NCI-H1092 treated with DMSO at 0.1 percent for 48 hours (cell line): Measurements from ENCODE around the gene IFT20.
"Not testable (repeated sequence)": the region's sequence is repeated elsewhere in the genome, so short reads cannot be mapped to it uniquely, and the experiment has no call there.

Experiments used
- DNase-seq: peaks from one replicate; lab custom pipeline; 2025; lab: John Stamatoyannopoulos, UW

IFT20 gene

GRCh38 chr17:28315846-28316705 is 19.2 kb downstream of the IFT20 start:
- DNase-seq: no peak

- no peak for DNase-seq
Measured at GRCh38 chr17:28313841-28314240, 21.4 kb downstream of the IFT20 start.

- no peak for DNase-seq
Measured at GRCh38 chr17:28306954-28307401, 28.3 kb downstream of the IFT20 start.

- DNase-seq: no peak
Measured at GRCh38 chr17:28298449-28298848, 36.8 kb downstream of the IFT20 start.

- no peak for DNase-seq
Measured at GRCh38 chr17:28295677-28296578, 39.3 kb downstream of the IFT20 start.

GRCh38 chr17:28293994-28294393 is 41.3 kb downstream of the IFT20 start:
- DNase-seq: no peak

GRCh38 chr17:28292878-28293277 is 42.4 kb downstream of the IFT20 start:
- DNase-seq: not testable (repeated sequence)

- DNase-seq: no peak
Measured at GRCh38 chr17:28291780-28292330, 43.4 kb downstream of the IFT20 start.

- DNase-seq: no peak
Measured at GRCh38 chr17:28290703-28291102, 44.6 kb downstream of the IFT20 start.

GRCh38 chr17:28285965-28286364 is 49.3 kb downstream of the IFT20 start:
- no peak for DNase-seq

- no peak for DNase-seq
Measured at GRCh38 chr17:28282596-28282995, 52.7 kb downstream of the IFT20 start.

GRCh38 chr17:28280826-28281225 is 54.4 kb downstream of the IFT20 start:
- DNase-seq: no peak

- no peak for DNase-seq
Measured at GRCh38 chr17:28279411-28279810, 55.9 kb downstream of the IFT20 start.
